Inflammatory macrophage treated with lipopolysaccharide for 1 hour (primary cell): ENCODE data around the gene SMIM11.
"Not testable (repeated sequence)": the region's sequence is repeated elsewhere in the genome, so short reads cannot be mapped to it uniquely, and the experiment has no call there.

ENCODE experiments used
- DNase-seq, 2 donors: peaks; one replicate each; pipeline ENCODE4 v3.0.0-alpha.2; 2020 to 2022

The SMIM11 gene

DNA sequence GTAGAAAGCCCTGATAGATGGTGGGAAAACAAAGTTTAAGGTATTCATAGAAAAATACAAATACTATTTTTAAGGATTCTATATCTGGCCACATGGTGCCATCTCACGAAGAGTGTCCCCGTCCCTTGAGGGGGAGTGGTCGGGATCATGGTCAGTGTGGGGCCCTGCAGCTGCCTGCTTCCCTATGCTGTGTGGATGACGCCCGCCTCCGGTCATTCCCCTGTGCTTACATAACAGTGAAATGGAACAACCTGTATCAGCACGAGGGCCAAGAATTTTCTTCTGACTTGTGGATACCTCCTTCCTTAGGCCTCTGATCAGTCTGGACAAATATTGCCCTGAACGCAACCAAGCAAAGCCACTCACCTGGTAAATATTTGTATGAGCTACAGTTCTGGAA lies 52.0 kb downstream of the SMIM11 start:
- DNase-seq = not testable (repeated sequence)

DNA sequence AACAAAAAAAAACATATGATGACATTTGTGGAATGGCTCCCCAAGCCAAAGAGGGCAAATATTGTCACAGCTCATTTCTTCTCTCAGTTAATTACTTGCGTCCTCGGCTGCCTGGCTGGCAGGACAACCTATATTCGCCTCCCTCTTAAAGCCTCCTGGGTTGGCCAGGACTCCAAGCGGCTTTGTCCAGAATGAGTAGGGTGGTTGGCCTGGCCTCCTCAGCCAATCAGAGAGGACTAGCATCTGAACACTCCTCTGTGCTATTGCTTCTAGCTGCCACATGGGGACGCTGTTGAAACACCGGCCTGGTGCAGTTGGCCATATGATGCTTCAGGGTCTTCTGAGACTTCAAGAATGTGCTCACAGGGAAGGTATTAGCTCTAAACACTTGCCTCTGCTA lies 53.1 kb downstream of the SMIM11 start:
- DNase-seq = not testable (repeated sequence)

DNA sequence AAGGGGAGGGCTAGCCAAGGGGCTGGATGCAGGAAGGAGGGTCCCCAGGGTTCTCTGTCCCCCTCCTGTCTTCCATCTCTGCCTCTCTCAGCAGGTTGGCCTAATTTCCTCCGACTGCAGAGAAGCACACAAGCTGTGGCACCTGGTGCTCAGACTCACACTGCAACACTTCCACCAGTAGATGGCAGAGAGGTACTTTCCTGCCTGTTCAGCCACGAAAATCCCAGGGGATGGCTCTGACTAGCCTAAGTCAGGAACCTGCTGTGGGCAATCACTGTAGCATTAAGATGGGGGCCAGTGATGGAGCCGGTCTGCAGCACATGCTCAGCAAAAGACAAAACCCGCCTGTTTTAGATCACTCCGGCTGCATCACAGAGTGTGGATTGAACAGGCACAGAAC lies 54.4 kb downstream of the SMIM11 start:
- not testable (repeated sequence) for DNase-seq
